ENCODE data around the gene SLC35D3.
"Not testable (repeated sequence)": the region's sequence is repeated elsewhere in the genome, so short reads cannot be mapped to it uniquely, and the experiment has no call there.

SLC35D3 gene

DNA sequence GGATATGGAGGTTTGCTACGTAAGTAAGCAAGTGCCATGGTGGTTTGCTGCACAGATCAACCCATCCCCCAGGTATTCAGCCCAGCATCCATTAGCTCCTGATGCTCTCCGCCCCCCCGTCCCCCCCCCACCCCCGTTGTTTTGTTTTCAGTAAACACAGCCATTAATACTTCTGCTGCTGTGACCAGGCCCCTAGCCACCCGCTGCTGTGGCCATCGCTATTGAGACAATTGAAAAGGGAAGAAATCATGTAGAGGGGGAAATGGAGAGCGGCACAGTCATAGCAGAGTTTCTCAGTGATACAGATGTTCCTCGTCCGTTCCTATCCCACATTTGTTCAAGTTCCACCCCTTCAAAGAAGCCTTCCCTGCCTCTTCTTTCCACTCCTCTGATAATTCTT, 24.9 kb downstream of the SLC35D3 start:
- no peak overlapping the region for H3K4me3 ChIP-seq (ENCODE audit: low read depth, low read length)
- TF ChIP-seq, protein P1, sequence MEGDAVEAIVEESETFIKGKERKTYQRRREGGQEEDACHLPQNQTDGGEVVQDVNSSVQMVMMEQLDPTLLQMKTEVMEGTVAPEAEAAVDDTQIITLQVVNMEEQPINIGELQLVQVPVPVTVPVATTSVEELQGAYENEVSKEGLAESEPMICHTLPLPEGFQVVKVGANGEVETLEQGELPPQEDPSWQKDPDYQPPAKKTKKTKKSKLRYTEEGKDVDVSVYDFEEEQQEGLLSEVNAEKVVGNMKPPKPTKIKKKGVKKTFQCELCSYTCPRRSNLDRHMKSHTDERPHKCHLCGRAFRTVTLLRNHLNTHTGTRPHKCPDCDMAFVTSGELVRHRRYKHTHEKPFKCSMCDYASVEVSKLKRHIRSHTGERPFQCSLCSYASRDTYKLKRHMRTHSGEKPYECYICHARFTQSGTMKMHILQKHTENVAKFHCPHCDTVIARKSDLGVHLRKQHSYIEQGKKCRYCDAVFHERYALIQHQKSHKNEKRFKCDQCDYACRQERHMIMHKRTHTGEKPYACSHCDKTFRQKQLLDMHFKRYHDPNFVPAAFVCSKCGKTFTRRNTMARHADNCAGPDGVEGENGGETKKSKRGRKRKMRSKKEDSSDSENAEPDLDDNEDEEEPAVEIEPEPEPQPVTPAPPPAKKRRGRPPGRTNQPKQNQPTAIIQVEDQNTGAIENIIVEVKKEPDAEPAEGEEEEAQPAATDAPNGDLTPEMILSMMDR (IDR thresholded peaks at IDR 0.05; ENCODE audit: low read depth, low read length): no peak

DNA sequence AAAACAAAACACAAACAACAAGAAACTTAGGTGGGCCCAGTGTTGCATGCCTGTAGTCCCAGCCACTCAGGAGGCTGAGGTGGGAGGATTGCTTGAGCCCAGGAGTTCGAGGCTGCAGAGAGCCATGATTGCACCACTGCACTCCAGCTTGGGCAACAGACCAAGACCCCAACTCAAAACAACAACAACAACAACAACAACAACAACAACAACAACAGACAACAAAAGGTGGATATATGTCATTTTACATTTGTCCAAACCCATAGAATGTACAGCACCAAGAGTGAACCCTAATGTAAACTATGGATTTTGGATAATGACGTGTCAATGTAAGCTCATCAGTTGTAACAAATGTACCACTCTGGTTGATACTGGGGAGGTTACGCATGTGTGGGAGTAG, 27.9 kb downstream of the SLC35D3 start:
- not testable (repeated sequence) for H3K4me3 ChIP-seq (ENCODE audit: low read depth, low read length)

DNA sequence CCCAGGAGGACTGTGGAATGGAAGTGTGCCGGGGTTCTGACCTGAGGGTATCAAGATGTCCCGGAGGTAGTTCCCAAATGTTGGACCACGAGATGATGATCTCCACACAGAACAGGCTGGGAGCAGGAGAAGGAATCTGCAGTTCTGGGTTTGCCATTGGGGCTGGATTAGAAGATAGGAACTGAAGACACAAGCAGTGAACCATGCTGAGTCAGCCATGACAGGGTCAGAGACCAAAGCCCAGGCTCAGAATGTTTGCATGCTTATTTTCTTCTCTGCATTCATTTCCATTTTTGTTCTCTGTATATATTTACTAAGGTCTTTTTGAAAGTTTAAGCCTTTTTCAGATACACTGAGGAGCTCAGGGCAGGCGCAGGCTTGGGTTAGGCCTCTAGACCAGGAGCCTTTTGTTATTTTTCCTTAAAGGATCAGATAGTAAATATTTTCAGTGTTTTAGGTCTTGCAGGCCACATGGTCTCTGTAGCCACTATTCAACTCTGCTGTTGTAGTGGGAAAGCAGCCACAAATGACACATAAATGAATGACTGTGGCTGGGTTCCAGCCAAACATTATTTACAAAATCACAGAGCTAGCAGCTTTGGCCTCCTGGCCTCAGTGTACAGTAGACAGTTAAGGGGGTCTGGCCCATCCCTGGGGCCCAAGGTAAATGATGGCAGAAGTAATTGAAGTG, 28.5 kb downstream of the SLC35D3 start:
- TF ChIP-seq, protein P1 (IDR thresholded peaks at IDR 0.05; ENCODE audit: low read depth, low read length): no peak
- no peak overlapping the region for H3K4me3 ChIP-seq (ENCODE audit: low read depth, low read length)

DNA sequence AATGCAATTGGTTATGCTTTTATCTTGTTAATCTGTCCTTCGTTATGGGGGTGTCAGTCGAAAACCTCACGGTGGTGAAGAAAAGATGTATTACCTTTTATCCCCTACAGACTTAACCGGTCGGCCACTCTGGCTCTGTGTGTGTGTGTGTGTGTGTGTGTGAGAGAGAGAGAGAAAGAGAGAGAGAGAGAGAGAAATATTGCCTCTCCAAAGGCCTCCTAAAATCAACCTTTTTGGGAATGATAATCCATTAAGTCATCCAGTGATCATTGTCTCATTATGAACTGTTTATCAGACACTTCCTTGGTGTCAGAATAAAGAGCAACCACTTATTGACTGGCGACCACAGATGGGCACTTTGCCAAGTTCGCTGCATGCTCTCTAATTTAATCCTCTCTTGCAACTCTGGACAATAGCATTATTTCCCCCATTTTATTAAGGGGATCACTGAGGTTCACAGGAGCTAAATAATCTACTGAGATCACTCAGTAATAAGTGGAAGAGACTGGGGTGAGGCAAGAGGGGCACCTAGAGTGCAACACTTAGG, 30.7 kb downstream of the SLC35D3 start:
- no peak overlapping the region for H3K4me3 ChIP-seq (ENCODE audit: low read depth, low read length)
- TF ChIP-seq, protein P1 (IDR thresholded peaks at IDR 0.05; ENCODE audit: low read depth, low read length): no peak

DNA sequence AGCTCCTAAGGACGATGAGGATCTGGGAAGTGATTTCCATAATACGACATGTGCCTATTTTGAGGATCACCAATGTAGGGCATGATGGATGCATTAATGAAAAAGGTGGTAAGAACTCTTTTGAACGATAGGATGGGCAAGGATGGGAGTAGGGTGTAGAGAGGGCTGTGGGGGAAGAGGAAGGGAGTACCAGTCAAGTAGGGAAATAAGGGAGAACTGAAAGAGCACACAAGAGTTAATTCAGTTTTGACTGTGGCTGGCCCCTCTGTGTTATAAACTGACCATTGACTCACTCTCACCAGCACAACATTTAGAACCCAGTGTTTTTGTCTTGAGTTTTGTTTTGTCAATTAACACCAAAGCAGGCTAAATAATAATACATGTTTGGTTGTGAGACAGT, 33.0 kb downstream of the SLC35D3 start:
- H3K4me3 ChIP-seq (ENCODE audit: low read depth, low read length): no peak overlapping the region
- TF ChIP-seq, protein P1 (IDR thresholded peaks at IDR 0.05; ENCODE audit: low read depth, low read length): no peak

GRCh38 chr6:136956590-136957544, 34.8 kb downstream of the SLC35D3 start:
- no peak overlapping the region for H3K4me3 ChIP-seq (ENCODE audit: low read depth, low read length)
- TF ChIP-seq, protein P1 (IDR thresholded peaks at IDR 0.05; ENCODE audit: low read depth, low read length): no peak

GRCh38 chr6:136958168-136958567, 36.1 kb downstream of the SLC35D3 start:
- H3K4me3 ChIP-seq (ENCODE audit: low read depth, low read length): no peak overlapping the region
- TF ChIP-seq, protein P1 (IDR thresholded peaks at IDR 0.05; ENCODE audit: low read depth, low read length): no peak
